Type B pancreatic cell (in vitro differentiated cells): ENCODE data around the gene ST6GAL1. TPM values are rescaled to one million over a fixed set of nuclear protein-coding genes. Genes with fewer than 3 reads are reported as not detected.
A peak's percentile ranks its signal among the peaks of the same experiment; 100 is the strongest.

Source experiments
- DNase-seq: peaks from one replicate; pipeline ENCODE4 v3.0.0; 2021; ENCODE audit warnings: mixed read lengths; ENCODE audit not compliant: unreplicated experiment; ENCODE audit errors: extremely low spot score
- H3K27ac Mint-ChIP-seq: 2 replicates; pipeline ENCODE4 v1.8.0; 2021; ENCODE audit warnings: mild to moderate bottlenecking, mixed read lengths
- H3K27me3 Mint-ChIP-seq: 2 replicates; pipeline ENCODE4 v1.8.0; 2021; ENCODE audit warnings: mixed read lengths
- H3K36me3 Mint-ChIP-seq: 2 replicates; pipeline ENCODE4 v1.8.0; 2021; ENCODE audit warnings: mixed read lengths
- H3K4me1 Mint-ChIP-seq: one replicate; pipeline ENCODE4 v1.8.0; 2021; ENCODE audit warnings: mixed read lengths; ENCODE audit not compliant: unreplicated experiment
- H3K4me3 Mint-ChIP-seq: 2 replicates; pipeline ENCODE4 v1.8.0; 2021; ENCODE audit warnings: mild to moderate bottlenecking, mixed read lengths
- H3K9me3 Mint-ChIP-seq: 2 replicates; pipeline ENCODE4 v1.8.0; 2021; ENCODE audit warnings: mixed read lengths
- total RNA-seq: library from RNA; stranded (reverse); gene quantifications from 2 replicates; pipeline ENCODE4 v1.2.1, GENCODE V29; 2021; ENCODE audit warnings: low replicate concordance
- TF ChIP-seq, protein P1 (sequence below): fragments of 200-600 bp; sonication (generic); conservative IDR thresholded peaks from 2 replicates; pipeline ENCODE4 v1.5.0; 2021; ENCODE audit warnings: antibody characterized with exemption, mild to moderate bottlenecking

ST6GAL1 gene
- total RNA-seq, 1 donor from 2014 or later = 51.8 TPM

DNA sequence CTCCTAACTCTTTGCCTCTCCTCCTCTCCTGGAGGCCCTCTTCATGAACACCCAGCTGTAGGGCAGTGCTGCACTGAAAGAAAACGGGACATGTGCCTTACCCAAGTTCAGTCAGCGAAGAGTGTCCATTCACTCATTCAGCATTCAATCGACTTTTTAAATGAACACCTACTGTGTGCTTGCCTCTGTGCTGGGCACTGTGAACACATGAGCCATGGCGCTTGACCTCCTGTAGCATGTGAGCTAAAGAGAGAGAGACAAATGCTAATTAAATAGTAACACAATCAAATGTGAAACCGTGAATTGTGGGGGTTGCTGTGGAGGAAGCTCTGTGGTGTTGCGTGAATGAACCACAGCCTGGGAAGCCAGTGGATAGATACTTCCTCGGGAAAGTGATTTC lies 43.4 kb downstream of the ST6GAL1 start:
- peaks cover 25% of the 10 kb centered on the region for H3K4me1 Mint-ChIP-seq
- TF ChIP-seq, protein P1, sequence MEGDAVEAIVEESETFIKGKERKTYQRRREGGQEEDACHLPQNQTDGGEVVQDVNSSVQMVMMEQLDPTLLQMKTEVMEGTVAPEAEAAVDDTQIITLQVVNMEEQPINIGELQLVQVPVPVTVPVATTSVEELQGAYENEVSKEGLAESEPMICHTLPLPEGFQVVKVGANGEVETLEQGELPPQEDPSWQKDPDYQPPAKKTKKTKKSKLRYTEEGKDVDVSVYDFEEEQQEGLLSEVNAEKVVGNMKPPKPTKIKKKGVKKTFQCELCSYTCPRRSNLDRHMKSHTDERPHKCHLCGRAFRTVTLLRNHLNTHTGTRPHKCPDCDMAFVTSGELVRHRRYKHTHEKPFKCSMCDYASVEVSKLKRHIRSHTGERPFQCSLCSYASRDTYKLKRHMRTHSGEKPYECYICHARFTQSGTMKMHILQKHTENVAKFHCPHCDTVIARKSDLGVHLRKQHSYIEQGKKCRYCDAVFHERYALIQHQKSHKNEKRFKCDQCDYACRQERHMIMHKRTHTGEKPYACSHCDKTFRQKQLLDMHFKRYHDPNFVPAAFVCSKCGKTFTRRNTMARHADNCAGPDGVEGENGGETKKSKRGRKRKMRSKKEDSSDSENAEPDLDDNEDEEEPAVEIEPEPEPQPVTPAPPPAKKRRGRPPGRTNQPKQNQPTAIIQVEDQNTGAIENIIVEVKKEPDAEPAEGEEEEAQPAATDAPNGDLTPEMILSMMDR = no peak
- peaks cover 14% of the 10 kb centered on the region for H3K36me3 Mint-ChIP-seq
- DNase-seq = no peak
- H3K9me3 Mint-ChIP-seq = no peaks in the 10 kb centered on the region
- no peak overlapping the region for H3K27ac Mint-ChIP-seq
- no peak overlapping the region for H3K4me3 Mint-ChIP-seq
- H3K27me3 Mint-ChIP-seq = no peaks in the 10 kb centered on the region

DNA sequence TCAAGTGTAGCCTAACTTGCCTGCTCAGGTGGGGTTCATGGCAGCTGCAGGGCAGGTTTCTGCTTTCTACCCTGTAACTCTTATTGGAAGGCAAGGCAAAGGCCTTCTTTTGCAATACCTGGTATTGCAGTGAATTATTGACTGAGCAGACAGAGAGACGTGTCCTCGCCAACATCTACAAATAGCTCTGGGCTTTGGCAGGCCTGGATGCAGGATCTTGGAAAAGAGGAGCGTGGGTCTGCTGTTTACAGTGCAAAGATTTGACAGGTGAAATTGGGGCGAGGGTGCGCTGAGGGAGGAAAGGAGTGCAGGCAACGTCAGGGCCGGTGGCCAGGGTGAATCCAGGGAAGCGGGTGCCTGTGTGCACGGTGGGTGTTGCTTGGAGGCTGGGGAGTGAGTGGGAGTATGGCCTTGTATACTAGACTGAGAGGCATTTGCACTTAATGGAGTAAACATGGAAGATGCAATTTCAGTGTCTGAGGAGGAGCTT lies 44.5 kb downstream of the ST6GAL1 start:
- no peak for DNase-seq
- H3K4me1 Mint-ChIP-seq = peaks cover 25% of the 10 kb centered on the region
- peak overlapping the region; percentile 34 for H3K27ac Mint-ChIP-seq
- H3K9me3 Mint-ChIP-seq = no peaks in the 10 kb centered on the region
- H3K36me3 Mint-ChIP-seq = peaks cover 12% of the 10 kb centered on the region
- TF ChIP-seq, protein P1 = no peak
- no peaks in the 10 kb centered on the region for H3K27me3 Mint-ChIP-seq
- H3K4me3 Mint-ChIP-seq = no peak overlapping the region

DNA sequence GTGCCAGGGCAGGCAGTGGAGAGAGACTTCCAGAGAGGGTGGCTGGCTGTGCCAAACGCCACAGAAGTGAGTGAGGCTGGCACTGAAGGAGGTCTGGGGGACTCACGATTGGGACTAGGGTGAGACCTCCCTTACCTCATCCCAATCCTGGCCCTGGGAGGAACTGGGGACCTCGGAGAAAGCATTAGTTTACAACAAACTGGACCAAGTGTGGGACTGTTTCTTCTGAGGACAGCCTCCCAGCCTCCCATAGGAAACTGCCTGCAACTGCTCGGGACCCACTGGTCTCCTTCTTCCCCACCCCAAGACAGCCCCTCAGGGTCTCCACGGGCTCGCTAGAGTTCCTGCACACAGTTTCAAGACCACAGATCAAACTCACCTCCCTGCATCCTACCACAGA lies 45.4 kb downstream of the ST6GAL1 start:
- Mint-ChIP-seq H3K36me3 (peaks cover 12% of the 10 kb centered on the region), H3K27me3 (no peaks in the 10 kb centered on the region), H3K4me3 (no peak overlapping the region)

DNA sequence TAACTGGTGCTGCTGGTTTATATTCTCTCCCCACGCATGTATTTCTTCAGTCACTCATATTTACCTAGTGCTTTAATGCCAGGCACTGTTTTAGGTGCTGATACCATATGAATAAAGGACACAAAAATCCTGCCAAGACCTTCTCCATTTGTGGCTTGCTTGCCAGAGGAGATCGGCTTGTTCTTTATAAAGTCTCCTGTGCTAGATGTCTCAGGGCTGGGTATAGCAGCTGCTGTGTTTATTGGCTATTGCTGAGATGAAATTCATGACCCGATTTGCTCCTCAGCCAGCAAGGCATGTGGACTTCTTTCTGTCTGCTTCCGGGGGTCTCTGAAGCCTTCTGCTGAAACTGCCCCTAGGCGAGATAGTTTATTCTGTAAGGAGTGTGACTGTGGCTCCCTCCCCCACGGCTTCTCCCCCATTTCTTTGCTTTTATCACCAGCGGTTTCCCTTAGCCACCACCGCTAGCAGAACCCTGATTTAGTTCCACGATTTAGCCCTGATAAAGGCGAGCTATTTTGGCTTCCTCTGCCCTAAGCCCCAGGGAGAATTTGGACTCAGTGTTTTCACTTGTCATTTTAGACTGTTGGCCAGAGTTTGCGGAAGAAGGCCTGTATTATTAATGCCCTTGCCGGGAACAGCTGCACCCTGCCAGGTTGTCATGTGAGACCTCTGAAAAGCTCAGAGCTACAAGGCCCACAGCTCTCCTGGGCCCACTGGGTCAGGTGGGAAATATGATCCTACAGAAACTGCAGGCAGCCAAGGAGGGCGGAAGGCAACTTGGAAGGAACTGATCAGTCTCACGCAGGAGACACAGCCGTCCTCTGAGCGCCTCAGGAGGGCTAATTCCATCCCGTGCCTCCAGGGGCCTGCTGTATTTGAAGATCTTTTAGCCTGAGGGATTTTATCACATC lies 46.8 kb downstream of the ST6GAL1 start:
- H3K9me3 Mint-ChIP-seq = no peaks in the 10 kb centered on the region
- H3K27ac Mint-ChIP-seq = peak overlapping the region; percentile 66
- H3K4me1 Mint-ChIP-seq = peaks cover 25% of the 10 kb centered on the region
- H3K27me3 Mint-ChIP-seq = no peaks in the 10 kb centered on the region
- peak overlapping the region; percentile 32 for H3K4me3 Mint-ChIP-seq
- DNase-seq = peak; percentile 72
- TF ChIP-seq, protein P1 = peak; percentile 50
- H3K36me3 Mint-ChIP-seq = peaks cover 13% of the 10 kb centered on the region

More for the DNA sequence above, 45.4 kb downstream of the ST6GAL1 start:
- DNase-seq = no peak
- Mint-ChIP-seq H3K27ac (peak overlapping the region; percentile 34), H3K9me3 (no peaks in the 10 kb centered on the region), H3K4me1 (peaks cover 25% of the 10 kb centered on the region)
- TF ChIP-seq, protein P1 = no peak

DNA sequence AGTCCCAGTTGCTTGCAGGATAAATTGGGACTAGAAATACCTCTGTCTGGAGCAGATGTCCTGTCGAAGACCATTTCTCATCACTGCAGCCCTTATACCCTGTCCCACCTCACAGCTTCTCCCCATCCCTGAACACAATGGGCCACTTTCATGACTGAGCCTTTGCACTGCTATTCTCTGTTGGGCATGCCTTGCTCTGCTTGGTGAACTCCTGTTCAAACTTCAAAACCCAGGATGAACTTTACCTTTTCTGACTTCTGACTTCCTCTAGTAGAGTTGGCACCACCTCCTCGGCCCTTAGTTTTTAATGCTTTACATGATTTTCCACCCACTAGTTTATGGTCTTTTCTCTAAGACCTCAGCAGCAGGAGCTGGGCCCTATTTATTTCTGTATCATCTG lies 48.4 kb downstream of the ST6GAL1 start:
- peaks cover 19% of the 10 kb centered on the region for H3K36me3 Mint-ChIP-seq
- H3K4me1 Mint-ChIP-seq = peaks cover 25% of the 10 kb centered on the region
- TF ChIP-seq, protein P1 = no peak
- H3K4me3 Mint-ChIP-seq = no peak overlapping the region
- no peaks in the 10 kb centered on the region for H3K27me3 Mint-ChIP-seq
- DNase-seq = no peak
- H3K9me3 Mint-ChIP-seq = no peaks in the 10 kb centered on the region
- H3K27ac Mint-ChIP-seq = no peak overlapping the region
